OCI-LY1 (cell line): ENCODE measurements around the gene AVPI1.

Source experiments
- H2AFZ ChIP-seq: fragments of 200-600 bp; sonication (generic), shearing (Covaris generic); 2 replicates; pipeline ENCODE4 v1.6.0; 2014; ENCODE audit warnings: antibody characterized with exemption, mild to moderate bottlenecking, low read length
- H3F3A ChIP-seq: fragments of 200-600 bp; sonication (generic), shearing (Covaris generic); 2 replicates; pipeline ENCODE4 v1.6.0; 2014; ENCODE audit warnings: mild to moderate bottlenecking, antibody characterized with exemption, low read length, moderate library complexity; ENCODE audit not compliant: insufficient read depth
- H3K27ac ChIP-seq: fragments of 200-600 bp; sonication (generic); 2 replicates; pipeline ENCODE4 v1.5.1; 2014; ENCODE audit warnings: low read length, mixed run types, mild to moderate bottlenecking, low read depth; ENCODE audit not compliant: poor library complexity, severe bottlenecking
- H3K27me3 ChIP-seq: fragments of 200-600 bp; sonication (generic); 2 replicates; pipeline ENCODE4 v1.6.0; 2014; ENCODE audit warnings: antibody characterized with exemption, mild to moderate bottlenecking, low read length, moderate library complexity; ENCODE audit not compliant: insufficient read depth
- H3K36me3 ChIP-seq: fragments of 200-600 bp; sonication (generic); 2 replicates; pipeline ENCODE4 v1.6.1; 2014; ENCODE audit warnings: mild to moderate bottlenecking, antibody characterized with exemption, low read length, moderate library complexity, mixed read lengths; ENCODE audit not compliant: insufficient read depth
- H3K4me1 ChIP-seq: fragments of 200-600 bp; sonication (generic); 2 replicates; pipeline ENCODE4 v1.5.1; 2014; ENCODE audit warnings: mild to moderate bottlenecking, low read length, moderate library complexity; ENCODE audit not compliant: insufficient read depth, severe bottlenecking
- H3K4me2 ChIP-seq: fragments of 200-600 bp; sonication (generic), shearing (Covaris generic); 2 replicates; pipeline ENCODE4 v1.6.1; 2014; ENCODE audit warnings: low read length
- H3K4me3 ChIP-seq: fragments of 200-600 bp; sonication (generic); 2 replicates; pipeline ENCODE4 v1.5.1; 2014; ENCODE audit warnings: low read length, low read depth, mild to moderate bottlenecking, mixed read lengths; ENCODE audit not compliant: poor library complexity, severe bottlenecking
- H3K79me2 ChIP-seq: fragments of 200-600 bp; shearing (Covaris generic); 2 replicates; pipeline ENCODE4 v1.6.1; 2016; ENCODE audit warnings: mixed run types, low read length, mixed read lengths; ENCODE audit not compliant: insufficient read depth
- H3K9ac ChIP-seq: fragments of 200-600 bp; sonication (generic), shearing (Covaris generic); 2 replicates; pipeline ENCODE4 v1.6.1; 2014; ENCODE audit warnings: mild to moderate bottlenecking, low read length, mixed read lengths
- H3K9me2 ChIP-seq: fragments of 200-600 bp; sonication (generic), shearing (Covaris generic); 2 replicates; pipeline ENCODE4 v1.6.1; 2014; ENCODE audit warnings: low read depth, mild to moderate bottlenecking, low read length, mixed read lengths
- H3K9me3 ChIP-seq: fragments of 200-600 bp; shearing (Covaris generic); 2 replicates; pipeline ENCODE4 v1.6.1; 2014; ENCODE audit warnings: low read length, mixed read lengths
- H4K20me1 ChIP-seq: fragments of 200-600 bp; sonication (generic), shearing (Covaris generic); 2 replicates; pipeline ENCODE4 v1.6.0; 2016; ENCODE audit warnings: mild to moderate bottlenecking, low read length; ENCODE audit not compliant: insufficient read depth
- CTCF ChIP-seq: fragments of 200-600 bp; sonication (generic), shearing (Covaris generic); IDR thresholded peaks from 2 replicates; pipeline ENCODE4 v1.5.1; 2017; ENCODE audit warnings: mild to moderate bottlenecking, antibody characterized with exemption, low read length, moderate library complexity, mixed read lengths
- EZH2 ChIP-seq: fragments of 200-600 bp; sonication (generic), shearing (Covaris generic); IDR thresholded peaks from 2 replicates; pipeline ENCODE4 v1.8.0; 2017; ENCODE audit warnings: borderline replicate concordance, mixed run types, mild to moderate bottlenecking, antibody characterized with exemption, low read length, moderate library complexity, mixed read lengths

The AVPI1 gene

GRCh38 chr10:97635577-97635976 lies 51.5 kb downstream of the AVPI1 start:
- no peak overlapping the region for H2AFZ ChIP-seq
- no peaks in the 10 kb centered on the region for H3F3A ChIP-seq
- H3K27me3 ChIP-seq: no peaks in the 10 kb centered on the region
- no peaks in the 10 kb centered on the region for H4K20me1 ChIP-seq
- H3K9ac ChIP-seq: no peak overlapping the region
- H3K36me3 ChIP-seq: no peaks in the 10 kb centered on the region
- TF ChIP-seq CTCF: no peak
- H3K27ac ChIP-seq: no peak overlapping the region
- no peaks in the 10 kb centered on the region for H3K9me3 ChIP-seq
- no peaks in the 10 kb centered on the region for H3K79me2 ChIP-seq
- H3K4me3 ChIP-seq: no peak overlapping the region
- no peaks in the 10 kb centered on the region for H3K9me2 ChIP-seq
- H3K4me1 ChIP-seq: peaks cover 10% of the 10 kb centered on the region
- no peak overlapping the region for H3K4me2 ChIP-seq

DNA sequence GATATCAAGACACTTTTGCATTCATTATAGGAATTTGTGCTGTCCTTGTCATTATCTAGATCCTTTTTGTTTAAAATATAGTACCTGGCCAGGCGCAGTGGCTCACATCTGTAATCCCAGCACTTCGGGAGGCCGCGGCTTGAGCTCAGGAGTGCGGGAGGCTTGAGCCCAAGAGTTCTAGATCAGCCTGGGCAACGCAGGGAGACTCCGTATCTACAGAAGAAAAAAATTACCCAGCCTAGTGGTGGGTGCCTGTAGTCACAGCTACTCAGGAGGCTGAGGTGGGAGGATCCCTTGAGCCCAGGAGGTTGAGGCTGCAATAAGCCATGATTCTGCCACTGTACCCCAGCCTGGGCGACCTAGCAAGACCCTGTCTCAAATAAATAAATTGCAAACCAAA lies 53.1 kb downstream of the AVPI1 start:
- H3K9me2 ChIP-seq: no peaks in the 10 kb centered on the region
- H3K9me3 ChIP-seq: no peaks in the 10 kb centered on the region
- H4K20me1 ChIP-seq: no peaks in the 10 kb centered on the region
- H3K4me2 ChIP-seq: peak overlapping the region; percentile 75; the same call in 1 of the 2 replicates
- no peaks in the 10 kb centered on the region for H3F3A ChIP-seq
- TF ChIP-seq CTCF: peak; percentile 9; the same call in 1 of the 2 replicates
- no peak for TF ChIP-seq EZH2
- no peaks in the 10 kb centered on the region for H3K36me3 ChIP-seq
- no peaks in the 10 kb centered on the region for H3K79me2 ChIP-seq
- no peak overlapping the region for H3K27ac ChIP-seq
- peak overlapping the region; percentile 40; the same call in 1 of the 2 replicates for H3K9ac ChIP-seq
- peak overlapping the region; percentile 88 for H2AFZ ChIP-seq
- peaks cover 10% of the 10 kb centered on the region for H3K4me1 ChIP-seq
- H3K27me3 ChIP-seq: no peaks in the 10 kb centered on the region
- H3K4me3 ChIP-seq: peak overlapping the region; percentile 64

GRCh38 chr10:97632949-97633884 lies 53.8 kb downstream of the AVPI1 start, which contains the start of gene MORN4:
TSS of gene MORN4 (minus strand) at chr10:97633500. CDS start at chr10:97619653, 13,847 bp downstream.
- no peak for TF ChIP-seq EZH2
- TF ChIP-seq CTCF: no peak
- H3K9ac ChIP-seq: peak within 1 kb of the TSS; percentile 40; the same call in 1 of the 2 replicates
- H3K27me3 ChIP-seq: no peaks in the 10 kb centered on the region
- H3F3A ChIP-seq: no peaks in the 10 kb centered on the region
- H3K4me3 ChIP-seq: peak within 1 kb of the TSS; percentile 64
- peak within 1 kb of the TSS; percentile 88 for H2AFZ ChIP-seq
- peak within 1 kb of the TSS; percentile 75 for H3K4me2 ChIP-seq
- peaks cover 10% of the 10 kb centered on the region for H3K4me1 ChIP-seq
- H3K36me3 ChIP-seq: no peaks in the 10 kb centered on the region
- no peaks in the 10 kb centered on the region for H3K79me2 ChIP-seq
- H3K9me2 ChIP-seq: no peaks in the 10 kb centered on the region
- no peak within 1 kb of the TSS for H3K27ac ChIP-seq
- H3K9me3 ChIP-seq: no peaks in the 10 kb centered on the region
- no peaks in the 10 kb centered on the region for H4K20me1 ChIP-seq
